ENCODE measurements around the gene NOVA2. TPM values are rescaled to one million over a fixed set of nuclear protein-coding genes. Genes with fewer than 3 reads are reported as not detected.

NOVA2 gene
- total RNA-seq, 1 donor from 2014 or later: not detected

- ATAC-seq (ENCODE audit: low read depth) (peak; percentile 65), DNase-seq (peak; percentile 86)
- Mint-ChIP-seq H3K9me3 (no peaks in the 10 kb centered on the region), H3K27me3 (no peaks in the 10 kb centered on the region), H3K4me3 (peak overlapping the region; percentile 92), H3K4me1 (peaks cover 30% of the 10 kb centered on the region), H3K27ac (peak overlapping the region; percentile 94), H3K36me3 (ENCODE audit: low read depth) (peaks cover 17% of the 10 kb centered on the region)
- no peak for TF ChIP-seq CTCF (IDR thresholded peaks at IDR 0.05)
- CTCF ChIA-PET: interaction anchor here (0.6 to 1.4 kb wide), 3 partner anchors 12 to 23 kb away, joined by 3 to 4 read pairs (median 3); partner anchors contain the start of genes FOXA3 and MYPOP
- intact Hi-C loops (cut with micrococcal nuclease): loop anchor here (1.0 to 10.0 kb wide), 7 partner anchors 16 to 458 kb away; partner anchors contain the start of genes CCDC61, FBXO46, MYPOP and PPP5C
- POLR2A ChIA-PET: interaction anchor here (0.6 to 5.0 kb wide), 17 partner anchors 14 to 1662 kb away, joined by 3 to 60 read pairs (median 4); partner anchors contain the start of genes CCDC61, FOXA3, MYPOP and PPP1R13L
Measured at GRCh38 chr19:45886427-45887199, 87.1 kb downstream of the NOVA2 start.

GRCh38 chr19:45885556-45886426 lies 87.9 kb downstream of the NOVA2 start, which contains the start of gene IRF2BP1:
Gene IRF2BP1, minus strand, starts transcription at chr19:45886141. Its CDS starts 367 bp downstream, at chr19:45885774.
- H3K4me1 Mint-ChIP-seq: peaks cover 33% of the 10 kb centered on the region
- peak within 1 kb of the TSS; percentile 92 for H3K4me3 Mint-ChIP-seq
- no peak for TF ChIP-seq CTCF (IDR thresholded peaks at IDR 0.05)
- ATAC-seq (ENCODE audit: low read depth): peak; percentile 69
- intact Hi-C loops (cut with micrococcal nuclease): loop anchor here (1.0 to 10.0 kb wide), 7 partner anchors 17 to 459 kb away; partner anchors contain the start of genes CCDC61, FBXO46, MYPOP and PPP5C
- DNase-seq: peak; percentile 87
- peaks cover 17% of the 10 kb centered on the region for H3K36me3 Mint-ChIP-seq (ENCODE audit: low read depth)
- H3K9me3 Mint-ChIP-seq: no peaks in the 10 kb centered on the region
- no peaks in the 10 kb centered on the region for H3K27me3 Mint-ChIP-seq
- ChIA-PET CTCF (interaction anchor here (0.6 to 1.4 kb wide), 4 partner anchors 13 to 69 kb away, joined by 3 to 4 read pairs (median 4); partner anchors contain the start of genes FOXA3 and MYPOP), POLR2A (interaction anchor here (0.6 to 5.0 kb wide), 17 partner anchors 14 to 1662 kb away, joined by 3 to 60 read pairs (median 4); partner anchors contain the start of genes CCDC61, FOXA3, MYPOP and PPP1R13L)
- H3K27ac Mint-ChIP-seq: peak within 1 kb of the TSS; percentile 94

GRCh38 chr19:45884682-45885555 lies 88.7 kb downstream of the NOVA2 start:
- peak overlapping the region; percentile 46 for H3K4me3 Mint-ChIP-seq
- H3K4me1 Mint-ChIP-seq: peaks cover 33% of the 10 kb centered on the region
- DNase-seq: peak; percentile 21
- peaks cover 2% of the 10 kb centered on the region for H3K27me3 Mint-ChIP-seq
- intact Hi-C loops (cut with micrococcal nuclease): loop anchor here (5.0 to 10.0 kb wide), 2 partner anchors 132 to 460 kb away; partner anchors contain the start of gene PPP5C
- H3K27ac Mint-ChIP-seq: no peak overlapping the region
- TF ChIP-seq CTCF (IDR thresholded peaks at IDR 0.05): no peak
- ChIA-PET POLR2A (interaction anchor here (0.6 to 5.0 kb wide), 4 partner anchors 14 to 67 kb away, joined by 3 to 60 read pairs (median 20); partner anchors contain the start of genes FOXA3, MYPOP and SYMPK), CTCF (interaction anchor here (0.7 to 1.3 kb wide), 2 partner anchors 21 to 68 kb away, joined by 3 to 4 read pairs; no protein-coding TSS in a partner anchor)
- no peak for ATAC-seq (ENCODE audit: low read depth)
- no peaks in the 10 kb centered on the region for H3K9me3 Mint-ChIP-seq
- H3K36me3 Mint-ChIP-seq (ENCODE audit: low read depth): peaks cover 13% of the 10 kb centered on the region

GRCh38 chr19:45883881-45884681 lies 89.6 kb downstream of the NOVA2 start:
- Mint-ChIP-seq H3K27ac (no peak overlapping the region), H3K9me3 (no peaks in the 10 kb centered on the region), H3K4me3 (no peak overlapping the region), H3K27me3 (peaks cover 5% of the 10 kb centered on the region), H3K36me3 (ENCODE audit: low read depth) (peaks cover 13% of the 10 kb centered on the region), H3K4me1 (peaks cover 33% of the 10 kb centered on the region)
- CTCF ChIA-PET: interaction anchor here (0.7 to 1.3 kb wide), 2 partner anchors 21 to 67 kb away, joined by 3 to 4 read pairs; no protein-coding TSS in a partner anchor
- intact Hi-C loops (cut with micrococcal nuclease): loop anchor here (1.0 to 10.0 kb wide), 3 partner anchors 67 to 461 kb away; partner anchors contain the start of gene PPP5C
- ATAC-seq (ENCODE audit: low read depth) (no peak), DNase-seq (no peak)
- POLR2A ChIA-PET: interaction anchor here (0.6 to 5.0 kb wide), 3 partner anchors 13 to 20 kb away, joined by 3 to 60 read pairs (median 33); partner anchors contain the start of genes FOXA3, MYPOP and SYMPK
- TF ChIP-seq CTCF (IDR thresholded peaks at IDR 0.05): no peak
